Cortex of kidney (tissue), 1 donor: Measurements from ENCODE around the gene SCFD1.
"Not testable (repeated sequence)": the region's sequence is repeated elsewhere in the genome, so short reads cannot be mapped to it uniquely, and the experiment has no call there.

ENCODE experiments used
- DNase-seq: peaks from one replicate; lab custom pipeline; 2025; lab: John Stamatoyannopoulos, UW

Gene SCFD1

DNA sequence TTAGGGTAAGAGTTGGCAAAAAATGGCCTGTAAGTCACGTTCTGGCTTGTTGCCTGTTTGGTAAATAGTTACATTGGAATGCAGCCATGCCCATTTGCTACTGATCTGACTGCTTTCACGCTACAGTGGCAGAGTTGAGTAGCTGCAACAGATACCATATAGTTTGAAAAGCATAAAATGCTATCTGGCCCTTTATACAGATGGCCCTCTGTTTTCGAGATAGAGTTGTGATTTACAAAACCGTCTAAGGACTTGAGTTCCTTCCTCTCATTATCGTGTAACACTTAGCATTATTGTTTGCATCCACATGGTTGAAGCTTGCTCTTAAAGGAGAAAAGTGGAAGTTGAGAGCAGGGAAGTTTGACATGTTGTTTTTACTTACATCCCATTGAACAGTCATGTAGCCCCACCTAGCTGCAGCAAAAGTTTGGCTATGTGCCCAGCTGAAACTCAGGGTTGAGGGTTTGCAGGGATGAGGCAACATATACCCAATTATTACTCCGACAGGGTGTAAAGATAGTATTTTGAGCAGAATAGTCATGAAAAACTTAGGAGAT lies 11.3 kb upstream of the SCFD1 start:
- no peak for DNase-seq

DNA sequence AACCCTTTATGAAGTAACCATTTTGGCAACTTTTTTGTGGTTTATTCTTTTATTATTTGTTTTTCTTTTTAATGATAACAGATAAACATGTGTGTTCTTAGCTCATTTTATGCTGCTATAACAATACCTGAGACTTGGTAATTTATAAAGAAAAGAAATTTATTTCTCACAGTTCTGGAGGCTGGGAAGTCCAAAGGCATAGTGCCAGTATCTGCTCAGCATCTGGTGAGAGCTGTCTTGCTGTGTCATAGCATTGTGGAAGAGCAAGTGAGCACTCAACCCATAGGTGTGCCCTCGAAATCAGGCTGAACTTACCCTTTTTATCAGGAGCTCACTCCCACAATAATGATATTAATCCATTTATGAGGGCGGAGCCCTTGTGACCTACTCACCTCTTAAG lies 8.0 kb upstream of the SCFD1 start:
- DNase-seq = no peak

GRCh38 chr14:30620178-30620577 lies 1.9 kb upstream of the SCFD1 start:
- no peak for DNase-seq

GRCh38 chr14:30621354-30621939 lies 672 bp upstream of the SCFD1 start:
- DNase-seq = no peak

DNA sequence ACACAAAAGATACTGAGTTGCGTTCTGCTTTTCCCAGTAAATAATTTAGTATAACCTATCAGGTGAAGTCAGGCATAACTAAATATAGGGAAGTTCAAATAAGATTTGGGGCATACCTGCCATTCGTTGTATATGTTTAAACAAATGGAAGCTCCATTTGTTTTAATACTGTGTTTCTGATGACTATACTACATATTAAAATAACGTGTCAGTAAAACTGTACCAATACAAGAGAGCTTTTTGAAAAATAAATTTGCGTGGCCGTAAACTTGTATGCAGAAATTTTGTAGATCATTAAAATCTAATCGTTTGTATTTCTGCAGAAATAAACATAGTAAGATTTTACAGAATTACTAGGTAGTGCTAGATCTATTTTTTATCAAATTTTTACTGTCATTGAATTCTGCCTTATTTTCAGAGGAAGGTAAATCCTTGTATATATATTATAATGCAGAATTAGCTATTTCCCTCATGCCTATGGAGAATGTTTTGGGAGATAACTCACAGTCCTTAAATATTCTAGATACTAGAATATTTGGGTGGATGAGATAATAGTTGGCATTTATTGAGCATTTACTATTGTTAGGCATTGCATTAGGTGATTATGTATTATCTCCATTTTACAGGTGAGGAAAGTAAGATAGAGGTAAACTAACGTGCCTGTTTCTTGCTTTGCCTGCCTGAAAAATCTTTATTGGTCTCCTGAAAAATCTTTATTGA lies 1.5 kb downstream of the SCFD1 start:
- DNase-seq = no peak

DNA sequence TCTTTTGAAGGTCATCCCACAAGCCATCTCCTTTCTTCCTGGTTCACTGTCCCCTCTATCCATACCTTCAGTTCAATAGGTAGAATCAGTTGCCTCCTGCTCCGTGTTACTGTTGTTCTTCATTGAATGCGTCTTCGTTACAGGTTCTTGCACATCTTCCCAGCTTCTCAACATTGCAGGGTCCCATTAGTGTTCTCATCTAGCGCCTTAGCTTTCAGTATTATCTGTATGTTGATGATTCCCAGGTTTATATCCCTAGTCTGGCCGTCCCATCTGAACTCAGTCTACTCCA lies 2.0 kb downstream of the SCFD1 start:
- DNase-seq = no peak

- no peak for DNase-seq
These were observed 3.4 kb downstream of the SCFD1 start for GRCh38 chr14:30625533-30625932.

DNA sequence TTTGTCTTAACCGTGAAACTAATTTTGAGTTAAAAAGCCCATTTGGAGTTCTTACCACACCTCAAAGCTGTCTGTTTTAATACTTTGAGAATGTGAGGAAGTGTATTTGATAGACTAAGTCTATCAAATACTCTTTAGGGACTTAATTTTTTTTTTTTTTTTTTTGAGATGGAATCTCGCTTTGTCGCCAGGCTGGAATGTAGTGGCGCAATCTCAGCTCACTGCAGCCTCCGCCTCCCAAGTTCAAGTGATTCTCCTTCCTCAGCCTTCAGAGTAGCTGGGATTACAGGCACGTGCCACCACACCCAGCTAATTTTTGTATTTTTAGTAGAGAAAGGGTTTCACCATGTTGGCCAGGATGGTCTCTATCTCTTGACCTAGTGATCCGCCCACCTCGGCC lies 7.3 kb downstream of the SCFD1 start:
- not testable (repeated sequence) for DNase-seq

DNA sequence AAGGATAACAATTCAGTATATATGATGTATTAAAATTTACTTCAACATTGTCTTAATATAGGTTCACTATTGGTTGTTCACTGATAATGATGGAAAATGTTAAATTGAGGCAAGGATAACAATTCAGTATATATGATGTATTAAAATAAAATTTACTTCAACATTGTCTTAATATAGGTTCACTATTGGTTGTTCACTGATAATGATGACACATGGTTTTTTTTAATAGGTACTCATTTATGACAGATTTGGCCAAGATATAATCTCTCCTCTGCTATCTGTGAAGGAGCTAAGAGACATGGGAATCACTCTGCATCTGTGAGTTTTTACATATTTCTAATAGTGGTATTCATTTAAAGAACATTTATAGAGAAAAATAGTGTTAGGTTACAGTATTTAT lies 8.1 kb downstream of the SCFD1 start:
- DNase-seq = no peak

DNA sequence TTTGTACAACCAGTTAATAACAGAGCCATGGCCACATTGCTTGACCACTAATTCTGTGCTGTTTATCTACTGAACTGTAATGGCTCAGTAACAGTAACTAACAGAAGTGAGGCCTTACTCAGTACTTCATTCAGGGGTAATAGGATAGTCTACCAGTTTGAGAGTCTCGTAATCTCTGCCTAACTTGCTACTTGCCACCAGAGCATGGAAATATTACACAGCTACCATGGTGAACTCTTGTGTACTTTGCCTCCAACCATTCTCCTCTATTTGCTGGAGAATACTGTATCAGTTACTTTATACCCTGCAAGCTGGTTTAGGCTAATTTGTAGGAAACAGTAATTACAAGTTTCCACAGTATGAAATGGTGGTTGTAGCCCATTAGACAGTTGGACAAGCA lies 10.6 kb downstream of the SCFD1 start:
- no peak for DNase-seq

DNA sequence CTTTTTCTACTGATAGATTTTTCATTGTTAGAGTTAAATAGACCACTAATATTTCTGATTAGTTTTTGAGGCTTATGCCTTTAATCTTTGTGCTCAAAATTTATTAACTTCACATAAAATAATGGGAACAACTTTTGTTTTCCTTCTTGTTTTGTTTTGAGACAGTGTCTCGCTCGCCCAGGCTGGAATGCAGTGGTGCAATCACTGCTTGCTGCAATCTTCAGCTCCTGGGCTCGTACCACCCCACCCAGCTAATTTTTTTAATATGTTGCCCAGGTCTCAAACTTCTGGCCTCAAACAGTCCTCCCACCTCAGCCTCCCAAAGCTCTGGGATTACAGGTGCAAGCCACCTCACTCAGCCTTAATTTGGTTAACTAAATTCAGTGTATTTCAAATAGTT lies 16.8 kb downstream of the SCFD1 start:
- no peak for DNase-seq

GRCh38 chr14:30641207-30641606 lies 19.1 kb downstream of the SCFD1 start:
- no peak for DNase-seq

DNA sequence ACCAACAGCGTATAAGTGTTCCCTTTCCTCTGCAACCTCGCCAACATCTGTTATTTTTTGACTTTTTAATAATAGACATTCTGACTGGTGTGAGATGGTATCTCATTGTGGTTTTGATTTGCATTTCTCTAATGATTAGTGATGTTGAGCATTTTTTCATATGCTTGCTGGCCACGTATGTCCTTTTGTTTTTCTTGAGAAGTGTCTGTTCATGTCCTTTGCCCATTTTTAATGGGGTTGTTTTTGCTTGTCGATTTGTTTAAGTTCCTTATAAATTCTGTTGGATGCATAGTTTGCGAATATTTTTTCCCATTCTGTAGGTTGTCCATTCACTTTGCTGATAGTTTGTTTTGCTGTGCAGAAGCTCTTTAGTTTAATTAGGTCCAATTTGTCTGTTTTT lies 22.3 kb downstream of the SCFD1 start:
- not testable (repeated sequence) for DNase-seq

- no peak for DNase-seq
These were observed 23.5 kb downstream of the SCFD1 start for GRCh38 chr14:30645600-30645999.

DNA sequence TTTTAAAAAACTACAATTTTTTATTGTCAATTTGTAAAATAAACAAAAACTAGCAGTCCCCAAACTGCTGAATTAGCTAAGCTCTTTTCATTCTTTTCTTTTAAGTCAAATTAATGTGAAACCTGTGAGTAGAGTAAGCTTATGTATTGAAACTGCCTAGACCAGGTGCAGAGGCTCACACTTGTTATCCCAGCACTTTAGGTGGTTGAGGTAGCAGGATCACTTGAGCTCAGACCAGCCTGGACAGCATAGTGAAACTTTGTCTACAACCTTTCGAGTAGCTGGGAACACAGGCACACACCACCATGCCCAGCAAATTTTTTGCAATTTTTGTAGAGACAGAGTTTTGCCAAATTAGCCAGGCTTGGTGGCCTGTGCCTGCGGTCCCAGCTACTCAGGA lies 26.4 kb downstream of the SCFD1 start:
- no peak for DNase-seq

GRCh38 chr14:30651937-30652336 lies 29.8 kb downstream of the SCFD1 start:
- DNase-seq = no peak

- no peak for DNase-seq
These were observed 33.0 kb downstream of the SCFD1 start for GRCh38 chr14:30655124-30655523.

DNA sequence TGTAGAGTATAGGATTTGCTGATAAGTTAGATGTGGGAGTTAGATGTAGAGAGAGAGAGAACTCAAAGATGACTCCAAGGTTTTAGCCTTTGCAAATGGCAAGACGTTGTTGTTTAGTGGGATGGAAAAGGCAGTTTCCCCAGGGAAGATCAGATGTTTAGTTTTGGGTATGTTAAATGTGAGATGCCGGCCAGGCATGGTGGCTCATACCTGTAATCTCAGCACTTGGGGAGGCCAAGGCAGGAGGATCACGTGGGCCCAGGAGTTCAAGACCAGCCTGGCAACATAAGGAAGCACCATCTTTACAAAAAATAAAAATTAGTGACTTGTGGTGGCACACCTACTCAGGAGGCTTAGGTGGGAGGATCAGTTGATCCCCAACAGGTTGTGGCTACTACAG lies 33.5 kb downstream of the SCFD1 start:
- no peak for DNase-seq

DNA sequence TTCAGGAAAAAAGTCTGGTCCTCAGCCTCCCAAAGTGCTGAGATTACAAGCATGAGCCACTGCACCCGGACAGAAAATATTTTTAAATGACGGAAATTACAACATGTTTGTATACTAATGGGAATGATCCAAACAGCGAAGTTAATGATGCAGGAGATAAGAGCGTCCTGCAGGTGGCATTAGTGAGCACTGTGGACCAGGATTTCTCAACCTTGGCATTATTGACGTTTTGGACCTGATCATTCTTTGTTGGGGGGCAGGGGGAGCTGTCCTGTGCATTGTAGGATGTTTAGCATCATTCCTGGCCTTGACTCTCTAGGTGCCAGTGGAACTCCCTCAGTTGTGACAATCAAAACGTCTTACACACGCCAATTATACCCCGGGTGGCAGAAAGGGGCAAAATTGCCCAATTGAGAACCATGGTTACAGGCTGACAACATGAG lies 34.1 kb downstream of the SCFD1 start:
- no peak for DNase-seq

GRCh38 chr14:30657050-30657449 lies 34.9 kb downstream of the SCFD1 start:
- no peak for DNase-seq

DNA sequence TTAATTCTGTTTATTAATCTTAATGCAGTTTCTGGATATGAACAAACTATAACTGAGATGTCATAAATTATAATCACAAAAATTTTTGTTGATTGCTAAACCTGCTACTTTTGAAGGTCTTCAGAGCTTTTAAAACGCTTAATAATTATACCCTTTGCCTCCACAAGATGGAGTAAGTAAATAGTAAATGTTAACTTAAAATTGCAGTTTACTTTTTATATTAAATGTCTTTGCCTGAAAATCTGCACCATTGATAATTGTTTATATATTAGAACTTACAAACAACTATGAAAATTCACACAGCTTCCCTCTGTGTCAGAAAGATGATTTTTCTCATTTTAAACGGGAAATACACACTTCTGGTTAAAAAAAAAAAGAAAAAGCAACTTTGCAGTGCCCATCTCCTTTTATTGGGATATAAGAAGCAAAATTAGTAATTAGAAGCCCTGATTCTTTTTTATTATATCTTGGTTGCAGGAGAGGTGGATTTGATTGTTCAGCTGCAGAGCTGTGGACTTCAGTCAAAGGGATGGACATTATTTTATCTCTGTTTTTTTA lies 35.6 kb downstream of the SCFD1 start:
- DNase-seq = no peak

- no peak for DNase-seq
These were observed 36.5 kb downstream of the SCFD1 start for GRCh38 chr14:30658645-30659044.

DNA sequence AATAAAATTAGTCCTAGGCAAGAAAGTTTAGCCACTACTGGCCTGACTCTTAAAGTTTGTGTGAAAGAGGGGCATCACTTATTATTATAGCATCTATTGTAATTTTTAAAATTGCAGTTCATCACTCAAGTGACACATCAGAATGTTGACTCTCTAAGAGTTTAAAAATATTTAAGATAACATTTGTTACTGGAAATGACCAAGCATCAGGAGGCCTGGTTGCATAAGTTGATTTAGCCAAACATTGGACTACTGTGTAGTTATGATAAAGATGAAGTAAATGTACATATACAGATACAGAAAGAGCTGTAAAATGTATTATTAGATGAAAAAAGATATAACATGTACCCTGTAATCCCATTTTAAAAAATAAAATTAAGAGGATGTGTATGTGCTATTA lies 47.5 kb downstream of the SCFD1 start:
- DNase-seq = no peak

DNA sequence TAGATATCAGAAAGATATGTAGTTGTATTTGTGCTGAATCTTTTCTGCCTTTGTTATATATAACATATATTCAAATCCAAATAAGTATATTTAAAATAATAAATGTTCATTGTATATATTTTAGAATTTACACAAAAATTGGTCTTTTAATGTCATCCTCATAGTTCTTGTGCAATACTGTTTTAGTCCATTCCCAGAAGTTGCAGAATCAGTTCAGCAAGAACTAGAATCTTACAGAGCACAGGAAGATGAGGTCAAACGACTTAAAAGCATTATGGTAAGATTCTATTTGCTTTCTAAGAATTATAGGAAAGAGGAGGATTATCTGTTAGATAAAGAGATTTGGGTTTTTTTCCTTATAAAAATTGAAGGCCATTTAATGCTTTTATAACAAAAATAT lies 51.0 kb downstream of the SCFD1 start:
- no peak for DNase-seq
